Cardiac muscle cell (in vitro differentiated cells and primary cell): ENCODE data around the gene ZNF747. TPM values are rescaled to one million over a fixed set of nuclear protein-coding genes. Genes with fewer than 3 reads are reported as not detected.
"Not testable (repeated sequence)": the region's sequence is repeated elsewhere in the genome, so short reads cannot be mapped to it uniquely, and the experiment has no call there.

ENCODE experiments used
- DNase-seq, 2 donors: peaks; one replicate each; pipeline versions ENCODE4 v3.0.0 to v3.0.0-alpha.2; 2010 to 2017; ENCODE audit warnings: low read depth in 1 of 2, low spot score in 1 of 2
- H3K27ac ChIP-seq: fragments of 200-600 bp; sonication (generic); 2 replicates; pipeline ENCODE4 v1.5.1; 2016
- H3K27me3 ChIP-seq: fragments of 200-600 bp; sonication (generic); 2 replicates; pipeline ENCODE4 v1.6.0; 2016; ENCODE audit warnings: control low read depth
- H3K36me3 ChIP-seq: fragments of 200-600 bp; sonication (generic); 2 replicates; pipeline ENCODE4 v1.5.1; 2016; ENCODE audit warnings: control low read depth
- H3K4me1 ChIP-seq: fragments of 200-600 bp; sonication (generic); 2 replicates; pipeline ENCODE4 v1.8.1; 2017; ENCODE audit warnings: low read depth, mild to moderate bottlenecking, mixed run types
- H3K4me3 ChIP-seq: fragments of 200-600 bp; sonication (generic); 2 replicates; pipeline ENCODE4 v1.5.1; 2016; ENCODE audit warnings: mild to moderate bottlenecking
- H3K9me3 ChIP-seq: fragments of 200-600 bp; sonication (generic); 2 replicates; pipeline ENCODE4 v1.5.1; 2017; ENCODE audit warnings: low read depth, mild to moderate bottlenecking, control low read depth
- CTCF ChIP-seq: IDR thresholded peaks from 2 replicates; pipeline ENCODE4 v1.5.1; 2012; ENCODE audit warnings: low read depth, mild to moderate bottlenecking, low read length
- polyA plus RNA-seq: library from polyadenylated mRNA; unstranded; fragments of >200 nt; fragmentation: Nextera tagmentation; extraction: Ambion mirVana; gene quantifications from 2 replicates; pipeline ENCODE4 v1.2.1, GENCODE V29; 2016
- total RNA-seq: library from RNA; depleted of rRNA; stranded (reverse); fragments of >200 nt; gene quantifications from 2 replicates; pipeline ENCODE4 v1.2.3, GENCODE V29; 2016

The ZNF747 gene
- total and polyA plus RNA-seq, 2 experiments from 2014 or later, result 12.7 to 17.7 TPM

- no peaks in the 10 kb centered on the region for H3K9me3 ChIP-seq
- H3K36me3 ChIP-seq, result no peaks in the 10 kb centered on the region
- TF ChIP-seq CTCF, result no peak
- H3K27me3 ChIP-seq, result no peaks in the 10 kb centered on the region
- H3K4me3 ChIP-seq, result no peak overlapping the region
- peak in 1 of 2 donors; percentile 65 for DNase-seq
- H3K27ac ChIP-seq, result peak overlapping the region; percentile 96
- H3K4me1 ChIP-seq, result peaks cover 48% of the 10 kb centered on the region
These were observed 4.6 kb upstream of the ZNF747 start for GRCh38 chr16:30539000-30539964.

DNA sequence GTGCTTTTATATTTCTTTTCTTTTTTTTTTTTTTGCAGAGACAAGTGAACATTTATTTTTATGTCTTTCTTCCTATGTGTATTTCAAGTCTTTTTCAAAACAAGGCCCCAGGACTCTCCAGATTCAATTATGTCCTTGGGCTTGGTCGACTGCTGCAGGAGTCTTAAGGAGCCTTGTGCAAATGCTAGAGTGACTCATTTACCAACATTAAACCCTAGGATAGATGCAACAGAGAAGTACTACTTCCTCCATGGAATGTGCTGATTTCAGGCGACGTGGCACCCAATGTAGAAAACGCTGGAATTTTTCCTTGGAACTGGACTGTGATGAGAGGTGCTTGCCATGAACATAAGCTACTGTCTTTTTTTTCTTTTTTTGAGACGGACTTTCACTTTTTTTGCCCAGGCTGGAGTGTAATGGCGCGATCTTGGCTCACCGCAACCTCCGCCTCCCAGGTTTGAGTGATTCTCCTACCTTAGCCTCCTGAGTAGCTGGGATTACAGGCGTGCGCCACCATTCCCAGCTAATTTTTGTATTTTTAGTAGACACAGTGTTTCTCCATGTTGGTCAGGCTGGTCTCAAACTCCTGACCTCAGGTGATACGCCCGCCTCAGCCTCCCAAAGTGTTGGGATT, 1.9 kb upstream of the ZNF747 start:
- not testable (repeated sequence) for DNase-seq, H3K9me3 ChIP-seq, H3K27ac ChIP-seq, H3K4me3 ChIP-seq, H3K27me3 ChIP-seq, H3K36me3 ChIP-seq
- peaks cover 22% of the 10 kb centered on the region for H3K4me1 ChIP-seq

GRCh38 chr16:30535777-30536190, 1.1 kb upstream of the ZNF747 start:
- Histone ChIP-seq H3K4me3 (peak overlapping the region; percentile 48), H3K36me3 (no peaks in the 10 kb centered on the region), H3K4me1 (peaks cover 16% of the 10 kb centered on the region), H3K27ac (peak overlapping the region; percentile 87), H3K9me3 (no peaks in the 10 kb centered on the region), H3K27me3 (no peaks in the 10 kb centered on the region)
- peak; percentile 78 for TF ChIP-seq CTCF
- peak; percentile 75 to 83 for DNase-seq

DNA sequence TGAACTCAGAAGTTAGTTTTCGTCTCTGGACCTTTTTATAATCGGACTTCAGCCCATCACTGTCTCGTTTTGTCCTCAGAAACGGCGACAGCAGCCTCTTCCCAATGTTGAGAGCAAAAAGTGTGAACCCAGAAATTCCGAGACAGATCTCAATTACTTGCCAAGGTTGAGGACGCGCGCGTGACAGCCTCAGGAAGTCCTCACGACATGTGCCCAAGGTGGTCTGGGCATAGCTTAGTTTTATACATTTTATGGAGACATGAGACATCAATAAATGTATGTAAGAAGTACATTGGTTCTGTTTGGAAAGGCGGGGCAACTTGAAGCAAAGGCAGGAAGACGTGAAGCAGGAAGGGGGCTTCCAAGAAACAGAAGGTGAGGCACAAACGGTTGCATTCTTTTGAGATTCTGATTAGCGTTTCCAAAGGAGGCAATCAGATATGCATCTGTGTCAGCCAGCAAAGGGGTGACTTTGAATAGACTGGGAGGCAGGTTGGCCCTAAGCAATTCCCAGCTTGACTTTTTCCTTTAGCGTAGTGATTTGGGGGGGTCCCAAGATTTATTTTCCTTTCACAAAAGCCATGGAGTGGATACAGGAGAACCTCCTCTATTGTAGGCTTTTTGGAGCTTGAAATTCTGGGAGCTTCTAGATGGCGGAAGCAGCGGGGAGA, 583 bp upstream of the ZNF747 start:
- Histone ChIP-seq H3K27ac (peak overlapping the region; percentile 87), H3K36me3 (no peaks in the 10 kb centered on the region), H3K4me3 (peak overlapping the region; percentile 48), H3K9me3 (no peaks in the 10 kb centered on the region), H3K27me3 (no peaks in the 10 kb centered on the region), H3K4me1 (peaks cover 16% of the 10 kb centered on the region)
- peak in 1 of 2 donors; percentile 37 for DNase-seq
- TF ChIP-seq CTCF, result no peak

GRCh38 chr16:30533748-30534367, 800 bp downstream of the ZNF747 start:
- Histone ChIP-seq H3K27ac (peak overlapping the region; percentile 87), H3K4me3 (peak overlapping the region; percentile 48), H3K27me3 (no peaks in the 10 kb centered on the region), H3K4me1 (peaks cover 2% of the 10 kb centered on the region), H3K36me3 (no peaks in the 10 kb centered on the region), H3K9me3 (no peaks in the 10 kb centered on the region)
- no peak for DNase-seq
- no peak for TF ChIP-seq CTCF
